Stimulated activated CD4-positive, alpha-beta T cell treated with anti-CD3 and anti-CD28 coated beads, TNF-alpha, amount 100 ng/mL, for 1 hour (primary cell): Measurements from ENCODE around the gene LAMB1.

Experiments
- DNase-seq, 3 donors: peaks; one replicate each; pipeline ENCODE4 v3.0.0-alpha.2; 2020; ENCODE audit warnings: low read depth in 3 of 3, low spot score in 1 of 3

LAMB1 gene

DNA sequence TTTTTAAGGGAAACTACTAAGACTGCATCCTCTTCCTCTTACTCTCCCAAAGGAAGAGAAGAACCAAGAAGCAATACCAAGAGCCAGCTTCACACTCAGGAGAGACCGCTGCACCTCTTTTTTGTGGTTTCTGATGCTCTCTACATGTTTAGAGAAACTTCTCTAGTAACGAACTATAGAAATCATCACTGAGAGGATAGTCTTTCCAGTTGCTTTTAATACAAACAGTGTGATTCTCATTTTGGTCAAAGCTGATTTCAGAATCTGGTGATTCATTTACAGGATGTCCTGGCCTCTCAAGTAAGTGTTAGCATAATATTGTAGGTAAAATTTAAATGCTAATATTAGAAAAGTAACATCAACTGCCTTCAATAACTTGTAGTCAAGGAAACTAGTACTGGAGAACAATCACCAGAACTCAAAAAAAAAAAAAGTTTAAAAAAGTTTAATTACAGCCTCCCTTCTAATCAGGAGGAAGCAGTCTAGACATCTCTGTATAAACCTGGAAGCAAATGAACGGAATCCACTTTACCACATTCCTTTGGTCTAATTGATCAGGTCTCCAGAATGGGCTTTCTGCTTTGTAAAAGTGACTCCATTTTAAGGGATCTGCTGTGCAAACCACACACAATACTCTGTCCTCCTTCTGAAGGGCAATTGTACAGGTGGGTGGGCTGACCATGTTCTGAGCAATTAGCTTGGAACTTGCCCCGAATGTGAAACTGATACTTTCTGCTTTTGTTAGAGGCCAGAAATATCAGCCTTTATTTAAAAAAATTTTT lies 3.0 kb downstream of the LAMB1 start:
- DNase-seq: no peak

DNA sequence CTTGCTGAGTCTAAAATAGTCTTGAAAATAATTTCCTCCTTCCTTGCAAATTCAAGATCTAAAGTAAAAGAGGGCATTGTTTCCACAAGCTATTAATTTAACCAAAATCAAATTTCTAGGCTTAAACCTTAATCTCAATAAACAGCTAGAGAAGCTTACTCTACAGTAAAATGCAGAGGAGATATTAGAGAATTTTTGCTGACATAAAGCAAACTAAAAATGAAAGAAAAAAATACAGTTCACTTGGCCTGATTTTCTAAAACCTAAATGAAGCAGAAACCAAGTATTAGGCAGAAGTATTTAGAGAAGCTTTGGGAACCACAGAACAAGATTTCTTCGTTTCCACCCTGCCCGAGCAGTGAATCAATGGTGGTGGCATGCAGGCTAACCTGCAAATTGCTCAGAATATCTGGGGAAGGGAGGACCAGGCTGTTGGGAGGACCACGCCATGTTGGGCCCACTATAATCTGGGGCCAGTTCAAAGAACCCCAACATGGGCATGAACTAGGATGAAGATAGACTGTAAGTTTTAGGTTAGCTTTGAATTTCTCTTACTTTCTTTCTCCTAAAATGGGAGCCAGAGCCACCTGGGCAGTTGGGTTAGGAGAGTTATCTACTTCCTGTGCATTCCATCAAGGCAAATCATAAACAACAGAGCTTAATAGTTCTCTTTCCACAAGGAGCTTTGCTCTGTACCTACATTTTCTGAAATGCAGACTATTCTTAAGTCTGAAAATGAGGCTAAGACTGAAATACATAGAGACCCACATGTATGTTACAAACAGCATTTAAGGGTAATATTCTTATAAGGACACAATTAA lies 4.1 kb downstream of the LAMB1 start:
- no peak for DNase-seq

DNA sequence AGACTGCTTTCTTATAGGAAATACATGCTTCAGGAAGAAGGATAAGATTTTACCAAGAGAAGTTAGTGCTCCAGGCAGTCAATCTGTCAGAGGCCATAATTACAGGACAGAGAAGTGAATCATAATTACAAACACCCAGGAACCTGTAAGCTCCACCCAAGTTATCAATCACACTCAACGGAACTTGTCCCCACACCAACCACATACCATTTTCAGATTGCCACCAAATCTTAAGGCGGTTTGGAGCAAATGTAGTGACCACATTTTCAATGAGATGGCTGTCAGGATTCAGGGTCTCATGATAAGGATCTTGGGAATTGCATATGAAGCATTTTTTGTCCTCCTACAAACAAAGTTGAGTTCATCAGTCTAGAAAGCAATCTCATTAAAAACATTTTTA lies 4.8 kb downstream of the LAMB1 start:
- no peak for DNase-seq

DNA sequence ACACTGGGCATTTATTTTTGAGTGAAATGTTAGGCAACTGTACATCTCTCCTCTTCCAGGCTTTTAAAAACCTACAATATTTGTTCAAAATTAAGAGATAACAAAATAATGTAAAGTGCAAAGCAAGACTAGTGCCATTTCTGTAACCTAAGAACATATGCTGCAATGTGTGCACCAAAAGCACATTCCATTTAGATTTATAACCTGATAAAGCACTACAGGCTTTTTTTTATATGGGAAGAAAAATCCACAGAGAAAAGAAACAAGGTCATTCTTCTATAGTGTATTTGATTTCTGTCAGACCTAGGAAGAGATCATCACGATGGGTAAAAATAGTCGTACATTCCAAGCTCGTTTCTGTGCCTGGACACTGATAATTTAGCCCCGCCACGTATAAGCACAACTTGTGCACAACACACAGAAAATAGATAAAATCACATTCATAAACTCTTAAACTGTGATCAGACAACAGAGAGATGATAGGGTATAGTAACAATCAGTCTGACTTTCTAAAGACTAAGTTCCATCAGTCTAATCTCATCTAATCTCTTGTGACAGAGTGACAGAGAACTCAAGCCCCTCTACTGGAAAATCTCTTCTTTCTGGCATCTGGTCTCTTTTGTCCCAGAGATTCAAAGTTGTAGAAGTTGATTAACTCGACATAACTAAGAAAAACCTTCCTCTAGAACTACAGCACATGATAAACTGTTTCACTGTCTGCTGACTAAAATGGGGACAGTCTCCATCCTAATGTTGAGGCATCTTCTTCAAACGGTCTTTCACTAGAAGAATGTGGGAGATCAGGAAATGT lies 6.7 kb downstream of the LAMB1 start:
- DNase-seq: no peak

DNA sequence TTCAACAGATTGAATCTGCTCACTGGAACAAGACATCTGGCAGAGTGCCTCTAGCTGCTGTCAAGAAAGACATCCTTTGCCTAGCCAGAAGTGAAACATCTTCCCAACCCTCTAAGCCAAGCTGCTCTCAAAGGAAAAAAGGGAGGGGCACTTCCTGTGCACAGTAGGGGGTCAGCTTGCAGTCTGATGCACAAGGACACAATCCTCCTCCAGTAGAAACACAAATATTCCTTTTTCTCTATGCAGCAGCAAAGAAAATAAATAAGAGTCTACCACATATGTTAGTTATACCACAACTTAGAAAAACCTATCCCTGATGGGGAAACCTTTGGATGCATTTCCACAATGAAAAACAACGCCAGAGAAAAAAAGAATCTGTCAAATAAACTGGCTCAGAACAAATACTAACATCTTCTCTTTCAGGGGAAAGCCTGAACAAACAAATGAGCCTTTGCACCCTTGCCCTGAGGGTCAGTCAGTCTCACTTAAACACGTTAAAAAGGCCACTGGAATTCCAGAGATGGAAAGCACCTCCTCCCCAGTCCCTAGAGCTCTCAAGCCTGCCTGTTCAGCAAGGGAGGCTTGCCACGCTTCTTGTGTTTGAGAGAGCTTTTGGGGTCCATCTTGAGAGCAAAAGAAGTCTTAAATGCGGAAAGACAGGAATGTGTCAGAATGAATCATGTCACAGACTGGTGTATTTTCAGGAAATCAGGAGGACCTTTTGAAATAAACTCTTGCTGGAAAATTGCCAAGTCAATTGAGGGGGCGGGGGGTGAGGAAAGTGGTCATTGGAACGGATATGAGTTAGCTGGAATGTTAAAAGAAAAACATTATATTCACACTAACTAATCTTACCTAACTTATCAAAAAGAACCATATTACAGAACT lies 7.5 kb downstream of the LAMB1 start:
- DNase-seq: no peak

DNA sequence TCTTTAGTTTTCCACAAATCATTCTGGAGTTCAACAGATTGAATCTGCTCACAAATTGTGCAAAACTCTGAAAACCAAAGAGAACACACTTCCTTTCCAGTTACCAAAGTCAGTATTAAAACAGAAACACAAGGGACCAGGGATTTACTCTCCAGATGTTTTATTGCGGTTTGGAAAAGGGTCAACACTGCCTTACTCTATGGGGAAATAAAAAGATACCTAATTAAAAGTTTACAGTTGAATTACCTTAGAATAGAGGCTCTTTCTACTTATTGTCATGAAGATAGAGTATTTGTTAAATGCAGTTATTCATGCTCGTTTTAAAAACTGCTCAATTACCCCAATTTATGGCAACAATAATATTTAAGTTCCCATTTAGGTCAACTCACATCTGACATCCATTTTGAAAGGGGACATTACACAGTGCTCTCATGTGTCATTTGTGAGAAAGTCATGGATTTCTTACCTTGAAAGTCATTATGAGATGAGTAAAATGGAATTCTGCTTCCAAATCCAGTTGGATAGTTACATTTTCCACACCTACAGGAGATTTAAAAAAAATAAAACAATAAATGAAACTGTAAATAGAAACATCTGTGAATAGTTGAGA lies 8.4 kb downstream of the LAMB1 start:
- DNase-seq: no peak

DNA sequence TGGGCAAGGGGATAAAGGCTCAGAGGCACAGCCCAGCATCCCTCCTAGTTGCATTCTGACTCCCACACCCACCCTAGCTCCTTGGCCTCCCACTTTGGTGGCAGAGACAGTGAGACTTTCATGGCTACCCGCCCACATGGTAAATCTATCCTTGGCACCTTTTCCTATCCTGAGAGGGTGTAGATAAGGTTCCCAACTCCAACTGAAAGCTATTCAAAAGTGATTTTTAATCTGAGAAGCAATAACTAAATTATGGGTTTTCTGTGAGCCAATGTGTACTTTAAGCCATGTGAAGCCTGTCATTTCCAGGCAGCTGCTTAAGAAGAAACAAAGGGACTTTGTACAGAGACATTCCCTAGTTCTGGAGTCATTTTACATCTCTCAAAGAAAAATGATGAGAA lies 9.1 kb downstream of the LAMB1 start:
- no peak for DNase-seq

DNA sequence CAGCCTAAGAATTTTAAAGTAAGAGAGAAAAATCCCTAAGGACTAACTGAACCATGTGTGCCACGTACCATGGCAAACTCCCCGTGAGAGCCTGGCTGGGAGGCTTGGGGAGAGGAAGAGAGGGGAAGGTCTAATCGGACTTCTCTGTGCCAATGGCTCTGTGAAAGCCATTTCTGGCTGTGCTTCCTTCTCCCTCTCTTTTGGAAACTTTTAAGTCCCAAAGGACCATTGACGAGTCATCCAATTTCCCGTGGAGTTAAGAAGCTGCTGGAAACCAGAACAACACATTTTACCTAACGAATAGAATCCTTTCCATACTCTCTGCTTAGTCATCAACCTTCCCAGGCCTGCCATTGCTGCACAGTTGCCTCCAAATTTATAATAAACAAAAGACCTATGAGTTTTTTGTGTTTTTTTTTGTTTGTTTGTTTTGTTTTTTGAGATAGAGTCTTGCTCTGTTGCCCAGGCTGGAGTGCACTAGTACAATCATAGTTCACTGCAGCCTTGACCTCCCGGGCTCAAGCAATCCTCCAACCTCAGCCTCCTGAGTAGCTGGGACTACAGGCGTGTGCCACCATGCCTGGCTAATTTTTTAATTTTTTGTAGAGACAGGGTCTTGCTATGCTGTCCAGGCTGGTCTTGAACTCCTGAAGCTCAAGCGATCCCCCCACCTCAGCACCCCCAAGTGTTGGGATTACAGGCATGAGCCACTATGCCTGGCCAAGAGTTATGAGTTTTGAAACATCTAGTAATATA lies 13.2 kb downstream of the LAMB1 start:
- no peak for DNase-seq

DNA sequence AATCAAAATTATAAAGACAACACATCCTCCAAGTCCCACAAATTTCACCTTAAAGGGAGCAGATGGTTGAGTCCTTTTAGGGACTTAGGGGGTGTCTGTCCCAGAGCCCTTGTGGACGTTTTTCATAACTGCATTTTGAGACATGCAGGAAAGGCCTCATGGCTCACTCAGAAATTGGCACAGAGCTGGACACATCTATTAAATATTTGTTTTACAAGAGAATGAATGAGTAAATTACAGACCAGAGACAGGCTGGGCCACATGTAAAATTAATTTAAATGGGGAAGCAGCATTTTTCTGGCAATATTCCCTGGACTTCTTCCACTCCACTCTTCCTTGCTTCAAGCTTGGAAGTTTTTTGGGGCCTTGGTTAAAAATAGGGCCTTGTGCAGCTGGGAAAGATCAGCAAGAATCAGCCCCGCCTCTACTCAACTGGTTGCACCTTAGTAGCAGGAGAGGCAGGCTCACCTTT lies 20.0 kb downstream of the LAMB1 start:
- no peak for DNase-seq

DNA sequence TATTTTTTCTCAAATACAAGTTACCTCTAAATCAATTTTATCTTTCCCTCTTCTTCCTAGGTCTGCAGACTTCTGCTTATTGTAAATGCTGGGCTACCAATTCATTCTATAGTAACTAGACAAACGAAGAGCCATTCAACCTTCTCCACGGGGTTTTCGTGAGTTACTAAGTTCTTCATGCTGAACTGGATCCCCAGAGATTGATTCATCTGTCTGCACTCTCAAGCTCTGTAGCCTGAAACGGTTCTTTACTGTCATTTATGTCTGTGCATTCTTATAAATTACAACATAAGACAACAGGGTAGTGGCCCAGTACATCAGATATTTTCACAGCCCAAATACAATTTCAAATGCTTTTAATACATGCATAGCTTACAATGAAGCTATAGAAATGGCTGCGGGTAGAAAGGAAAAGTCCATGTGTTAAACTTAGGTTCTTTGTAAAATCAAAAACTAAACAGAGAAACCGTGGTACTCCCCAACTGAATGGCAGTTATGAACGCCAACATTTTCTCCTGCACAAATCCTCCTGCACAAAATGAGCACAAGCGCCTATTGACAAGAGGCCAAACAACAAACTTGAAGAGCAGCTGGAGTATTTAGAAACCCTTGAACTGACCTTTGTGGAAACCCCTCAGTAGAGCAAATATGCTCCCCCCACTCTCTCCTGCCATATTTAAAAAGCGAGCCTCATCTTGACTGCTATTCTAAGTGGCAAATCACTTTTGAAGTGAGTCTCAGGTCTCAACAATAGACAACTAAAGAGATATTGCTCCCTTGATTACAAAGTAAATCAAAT lies 20.7 kb downstream of the LAMB1 start:
- DNase-seq: no peak

DNA sequence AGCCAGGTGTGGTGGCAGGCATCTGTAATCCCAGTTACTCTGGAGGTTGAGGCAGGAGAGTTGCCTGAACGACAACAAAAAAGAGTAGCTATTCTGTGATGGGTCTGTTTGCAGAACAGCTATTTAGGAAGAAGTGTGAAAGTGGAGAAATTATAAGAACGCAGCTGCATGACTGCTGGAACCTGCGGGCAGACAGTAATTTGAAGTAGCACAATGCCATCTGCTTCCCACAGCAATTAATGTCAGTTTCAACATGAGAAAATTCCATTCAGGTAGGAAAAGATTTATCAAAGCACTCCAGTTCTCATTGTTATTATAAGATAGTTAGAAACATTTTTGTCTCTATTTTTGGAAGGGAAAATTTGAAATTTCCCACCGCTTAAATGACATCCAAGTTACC lies 21.5 kb downstream of the LAMB1 start:
- DNase-seq: no peak

DNA sequence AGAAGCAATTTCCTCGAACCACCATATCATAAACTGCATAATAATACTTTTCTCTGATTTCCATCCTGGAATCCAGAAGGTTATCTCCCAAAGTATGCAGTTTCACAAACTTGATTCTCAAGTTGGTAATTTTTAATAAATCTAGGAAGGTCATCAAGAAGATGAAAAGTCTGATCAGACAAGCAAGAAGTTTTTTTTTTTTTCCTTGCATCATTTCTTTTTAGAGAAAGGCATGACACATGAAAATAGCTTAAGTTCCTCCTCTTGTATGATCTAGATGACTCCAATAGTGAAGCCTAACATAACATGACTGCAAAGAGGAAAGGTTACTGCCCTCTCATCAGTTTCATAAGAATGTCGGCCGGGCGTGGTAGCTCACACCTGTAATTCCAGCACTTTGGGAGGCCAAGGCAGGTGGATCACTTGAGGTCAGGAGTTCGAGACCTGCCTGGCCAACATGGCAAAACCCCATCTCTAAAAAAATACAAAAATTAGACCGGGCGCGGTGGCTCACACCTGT lies 22.2 kb downstream of the LAMB1 start:
- no peak for DNase-seq

DNA sequence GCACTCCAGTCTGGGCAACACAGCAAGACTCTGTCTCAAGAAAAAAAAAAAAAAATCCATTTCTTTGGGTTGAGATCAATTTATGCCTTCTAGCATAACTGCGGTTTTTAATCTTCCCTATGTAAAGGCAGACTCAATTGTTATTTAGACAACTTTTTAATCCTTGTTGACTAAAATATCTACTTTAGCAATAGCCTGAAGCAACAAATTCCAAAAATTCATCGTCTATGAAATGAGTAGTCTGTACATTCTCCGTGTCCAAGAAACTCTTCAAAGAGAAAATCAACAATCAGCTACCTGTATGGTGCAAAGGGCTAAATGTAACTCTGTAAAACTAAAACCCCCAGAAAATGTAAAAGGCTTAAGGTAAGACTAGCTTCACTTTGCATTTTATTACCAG lies 22.8 kb downstream of the LAMB1 start:
- no peak for DNase-seq

DNA sequence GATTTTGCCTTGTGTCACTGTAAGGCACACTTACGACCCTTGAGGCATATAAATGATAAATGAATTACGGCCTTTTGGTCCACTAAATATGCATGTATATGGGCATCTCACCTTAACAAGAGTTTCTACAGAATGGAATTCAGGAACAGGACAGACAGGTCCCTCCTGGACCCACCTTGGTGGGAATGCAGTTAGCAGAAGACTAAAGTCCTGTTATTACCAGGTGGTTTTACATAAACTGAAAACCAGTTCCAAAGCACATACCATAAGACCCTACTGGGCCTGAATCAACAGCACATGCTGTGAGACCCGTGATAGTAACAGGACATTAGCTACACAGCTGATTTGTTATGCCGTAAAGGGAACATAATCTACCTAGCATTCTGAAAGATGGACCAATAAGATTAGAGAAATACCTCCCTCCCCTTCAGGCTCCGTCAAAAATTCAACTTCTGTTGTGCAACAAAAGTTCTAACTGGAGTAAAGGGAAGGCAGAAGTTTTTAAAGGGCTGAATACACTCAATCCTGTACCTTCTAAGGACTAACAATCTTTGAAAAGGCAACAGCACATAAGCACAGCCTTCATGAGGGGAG lies 24.0 kb downstream of the LAMB1 start:
- DNase-seq: no peak

DNA sequence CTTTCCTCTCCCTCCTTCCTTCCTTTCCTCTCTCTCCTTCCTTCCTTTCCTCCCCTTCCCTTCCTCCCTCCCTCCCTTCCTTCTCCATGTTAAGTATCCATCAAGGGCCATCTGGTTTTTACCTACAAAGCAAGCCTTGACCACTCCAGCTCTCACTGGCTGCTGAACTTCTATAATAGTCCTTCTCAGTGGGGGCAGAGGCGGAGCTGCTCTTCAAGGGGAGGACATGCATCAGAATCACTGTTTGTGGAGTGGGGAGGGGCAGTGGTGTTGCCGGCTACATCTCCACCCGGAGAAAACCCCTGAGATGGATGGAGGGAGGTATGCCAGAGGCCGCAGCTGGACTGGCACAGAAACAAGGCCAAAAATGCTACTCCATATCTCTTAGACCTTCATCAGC lies 25.9 kb downstream of the LAMB1 start:
- DNase-seq: no peak

DNA sequence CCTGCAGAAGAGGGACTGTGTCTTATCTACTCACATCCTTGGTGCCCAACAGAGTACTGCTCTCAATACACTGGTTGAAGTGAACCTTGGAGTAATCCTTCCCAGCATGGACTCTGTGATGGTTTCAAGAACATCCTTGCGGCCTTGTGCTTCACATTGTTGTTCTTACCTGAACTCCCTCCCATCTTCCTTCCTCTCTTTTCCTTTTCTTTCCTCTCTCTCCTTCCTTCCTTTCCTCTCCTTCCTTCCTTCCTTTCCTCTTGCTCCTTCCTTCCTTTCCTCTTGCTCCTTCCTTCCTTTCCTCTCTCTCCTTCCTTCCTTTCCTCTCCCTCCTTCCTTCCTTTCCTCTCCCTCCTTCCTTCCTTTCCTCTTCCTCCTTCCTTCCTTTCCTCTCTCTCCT lies 26.3 kb downstream of the LAMB1 start:
- no peak for DNase-seq

DNA sequence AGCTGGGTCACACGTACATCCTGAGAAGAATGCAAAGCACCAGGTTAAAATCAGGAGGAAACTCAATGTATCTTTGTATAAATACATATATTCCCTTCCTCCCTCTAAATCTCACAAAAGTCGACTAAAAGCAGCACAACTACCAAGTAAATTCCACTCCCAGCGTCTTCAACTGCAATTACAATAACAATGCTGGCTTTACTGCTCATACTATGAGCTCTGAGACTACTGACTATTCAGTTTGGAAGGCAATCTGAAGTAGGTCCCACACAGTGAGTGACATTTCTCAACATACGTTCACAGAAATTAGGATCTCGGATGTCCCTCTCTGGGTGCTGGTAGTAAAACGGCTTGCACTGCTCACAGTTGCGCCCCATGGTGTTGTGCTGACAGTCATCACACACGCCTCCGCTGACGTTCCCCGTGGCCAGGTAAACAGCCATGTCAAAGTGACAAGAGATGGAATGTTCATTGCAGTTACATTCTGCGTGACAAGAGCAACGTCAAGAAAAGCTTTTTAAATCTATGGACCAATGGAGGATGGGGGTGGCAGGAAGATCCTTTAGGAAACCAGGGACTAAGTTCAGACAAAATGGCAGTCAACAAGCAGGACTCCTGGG lies 27.5 kb downstream of the LAMB1 start:
- no peak for DNase-seq

DNA sequence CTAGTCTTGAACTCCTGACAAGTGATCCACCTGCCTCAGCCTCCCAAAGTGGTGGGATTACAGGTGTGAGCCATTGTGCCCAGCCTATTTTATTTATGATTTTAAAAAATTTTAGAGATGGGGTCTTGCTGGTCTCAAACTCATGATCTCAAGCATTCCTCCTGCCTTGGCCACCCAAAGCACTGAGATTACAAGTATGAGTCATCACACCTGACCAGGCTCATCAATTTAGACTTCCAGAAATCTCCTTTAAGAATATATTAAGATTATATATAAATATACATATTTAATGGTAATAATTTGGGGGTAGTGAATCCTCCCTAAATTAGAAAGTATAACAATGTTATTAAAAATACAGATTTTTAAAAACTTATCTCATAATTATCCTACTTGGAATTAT lies 29.1 kb downstream of the LAMB1 start:
- DNase-seq: no peak
